Stomach (tissue), 4 donors: ENCODE results near the gene HDLBP.

Experiments
- EP300 ChIP-seq: sonication (generic); formaldehyde crosslinking; IDR thresholded peaks from one replicate; pipeline ENCODE4 v1.6.1; 2017; ENCODE audit warnings: antibody characterized with exemption
- POLR2A ChIP-seq, 4 donors: fragments of 450-650 bp; IDR thresholded peaks; one replicate each; pipeline ENCODE4 v1.6.1; 2016; ENCODE audit warnings: antibody characterized with exemption in 4 of 4, control low read depth in 2 of 4, mild to moderate bottlenecking in 1 of 4, moderate library complexity in 1 of 4
- POLR2AphosphoS5 ChIP-seq, 3 donors: sonication (generic); formaldehyde crosslinking; IDR thresholded peaks; one replicate each; pipeline ENCODE4 v1.6.1; 2016; ENCODE audit warnings: antibody characterized with exemption in 3 of 3
- TF ChIP-seq, protein P1 (sequence below), 7 experiments: fragments of 450-650 bp in 4 of 7; fragments of 200-600 bp in 3 of 7; sonication (generic) in 3 of 7; IDR thresholded peaks; one replicate each; pipeline ENCODE4 v1.5.1; 2016 to 2019; ENCODE audit warnings: antibody characterized with exemption in 7 of 7, control low read depth in 2 of 7, mild to moderate bottlenecking in 1 of 7

DNA sequence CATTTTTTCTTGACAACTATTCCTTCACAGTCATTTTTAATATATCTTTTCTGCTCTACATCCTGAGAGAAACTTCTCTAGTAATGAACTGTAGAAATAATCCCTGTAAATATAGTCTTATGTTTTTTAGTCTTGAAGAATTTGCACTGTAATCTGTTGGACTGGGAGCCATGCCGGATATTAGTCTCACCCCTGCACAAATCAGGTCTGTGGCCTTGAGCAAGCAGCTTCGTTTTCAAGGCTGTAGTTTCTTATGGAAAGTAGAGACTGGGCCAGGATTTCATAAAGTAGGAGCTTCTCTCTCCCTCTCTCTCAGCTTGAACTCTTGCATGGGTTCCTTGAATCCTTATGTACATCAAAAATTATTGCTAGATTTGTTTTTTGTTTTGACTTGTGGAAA, 49.3 kb upstream of the HDLBP start:
- TF ChIP-seq POLR2A (IDR thresholded peaks at IDR 0.05) = no peak
- TF ChIP-seq, protein P1, sequence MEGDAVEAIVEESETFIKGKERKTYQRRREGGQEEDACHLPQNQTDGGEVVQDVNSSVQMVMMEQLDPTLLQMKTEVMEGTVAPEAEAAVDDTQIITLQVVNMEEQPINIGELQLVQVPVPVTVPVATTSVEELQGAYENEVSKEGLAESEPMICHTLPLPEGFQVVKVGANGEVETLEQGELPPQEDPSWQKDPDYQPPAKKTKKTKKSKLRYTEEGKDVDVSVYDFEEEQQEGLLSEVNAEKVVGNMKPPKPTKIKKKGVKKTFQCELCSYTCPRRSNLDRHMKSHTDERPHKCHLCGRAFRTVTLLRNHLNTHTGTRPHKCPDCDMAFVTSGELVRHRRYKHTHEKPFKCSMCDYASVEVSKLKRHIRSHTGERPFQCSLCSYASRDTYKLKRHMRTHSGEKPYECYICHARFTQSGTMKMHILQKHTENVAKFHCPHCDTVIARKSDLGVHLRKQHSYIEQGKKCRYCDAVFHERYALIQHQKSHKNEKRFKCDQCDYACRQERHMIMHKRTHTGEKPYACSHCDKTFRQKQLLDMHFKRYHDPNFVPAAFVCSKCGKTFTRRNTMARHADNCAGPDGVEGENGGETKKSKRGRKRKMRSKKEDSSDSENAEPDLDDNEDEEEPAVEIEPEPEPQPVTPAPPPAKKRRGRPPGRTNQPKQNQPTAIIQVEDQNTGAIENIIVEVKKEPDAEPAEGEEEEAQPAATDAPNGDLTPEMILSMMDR (IDR thresholded peaks at IDR 0.05) = no peak
- TF ChIP-seq POLR2AphosphoS5 (IDR thresholded peaks at IDR 0.05) = no peak
- TF ChIP-seq EP300 = no peak
